RWPE2 (cell line): ENCODE results near the gene CLCA1.
"Not testable (repeated sequence)": the region's sequence is repeated elsewhere in the genome, so short reads cannot be mapped to it uniquely, and the experiment has no call there.

Source experiments
- ATAC-seq: fragments of 200-7000 bp; cut with Tn5 transposase; 3 replicates; pipeline ENCODE4 v1.9.1; 2021; ENCODE audit warnings: low read depth
- DNase-seq: peaks from one replicate; pipeline ENCODE4 v3.0.0-alpha.2; 2020; ENCODE audit warnings: low spot score
- H3K27ac ChIP-seq: fragments of 450-650 bp; 2 replicates; pipeline ENCODE4 v1.5.1; 2017; ENCODE audit warnings: mild to moderate bottlenecking; ENCODE audit not compliant: poor library complexity, severe bottlenecking
- H3K27me3 ChIP-seq: fragments of 250-450 bp; sonication (Bioruptor Pico); 2 replicates; pipeline ENCODE4 v1.5.1; 2021; ENCODE audit warnings: mild to moderate bottlenecking, moderate library complexity; ENCODE audit not compliant: insufficient read depth, poor library complexity, severe bottlenecking
- H3K36me3 ChIP-seq: fragments of 250-450 bp; sonication (Bioruptor Pico); 2 replicates; pipeline ENCODE4 v1.5.1; 2020; ENCODE audit warnings: low read depth, mild to moderate bottlenecking, moderate library complexity
- H3K4me1 ChIP-seq: fragments of 250-450 bp; sonication (Bioruptor Pico); 2 replicates; pipeline ENCODE4 v1.5.1; 2021; ENCODE audit warnings: mild to moderate bottlenecking, moderate library complexity; ENCODE audit not compliant: insufficient read depth, poor library complexity, severe bottlenecking
- H3K4me3 ChIP-seq: fragments of 250-450 bp; sonication (Bioruptor Pico); 2 replicates; pipeline ENCODE4 v1.5.1; 2021; ENCODE audit warnings: mild to moderate bottlenecking, moderate library complexity; ENCODE audit not compliant: severe bottlenecking
- H3K9me3 ChIP-seq: fragments of 250-450 bp; sonication (Bioruptor Pico); 2 replicates; pipeline ENCODE4 v1.5.1; 2021; ENCODE audit warnings: mild to moderate bottlenecking, moderate library complexity; ENCODE audit not compliant: severe bottlenecking
- TF ChIP-seq, protein P1 (sequence below): fragments of 450-650 bp; IDR thresholded peaks from one replicate; pipeline ENCODE4 v1.5.1; 2017; ENCODE audit warnings: mild to moderate bottlenecking, moderate library complexity; ENCODE audit not compliant: poor library complexity, severe bottlenecking

CLCA1 gene

DNA sequence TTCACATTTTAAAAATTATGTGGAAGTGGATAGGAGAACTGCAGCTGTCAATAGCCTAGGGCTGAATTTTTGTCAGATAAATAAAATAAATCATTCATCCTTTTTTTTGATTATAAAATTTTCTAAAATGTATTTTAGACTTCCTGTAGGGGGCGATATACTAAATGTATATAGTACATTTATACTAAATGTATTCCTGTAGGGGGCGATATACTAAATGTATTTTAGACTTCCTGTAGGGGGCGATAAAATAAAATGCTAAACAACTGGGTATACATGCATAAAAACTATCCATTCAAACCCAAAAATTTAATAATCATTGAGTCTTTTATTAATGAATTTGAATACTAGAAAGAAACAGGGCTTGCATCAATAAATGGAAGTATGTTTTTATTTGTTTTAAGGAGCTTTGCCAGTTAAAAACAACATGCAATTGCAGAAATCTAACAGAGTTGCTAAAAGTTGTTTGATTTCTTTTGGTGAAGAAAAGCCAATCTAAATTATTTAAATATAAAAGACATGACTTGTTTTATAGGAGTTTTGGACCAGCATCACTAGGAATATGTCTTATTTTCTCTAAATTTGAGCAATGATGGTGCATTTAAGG, 31.4 kb downstream of the CLCA1 start:
- Histone ChIP-seq H3K9me3 (no peaks in the 10 kb centered on the region), H3K27me3 (no peaks in the 10 kb centered on the region), H3K4me1 (peaks cover 5% of the 10 kb centered on the region), H3K4me3 (no peak overlapping the region), H3K36me3 (no peaks in the 10 kb centered on the region), H3K27ac (no peak overlapping the region)
- ATAC-seq (no peak), DNase-seq (no peak)
- TF ChIP-seq, protein P1, sequence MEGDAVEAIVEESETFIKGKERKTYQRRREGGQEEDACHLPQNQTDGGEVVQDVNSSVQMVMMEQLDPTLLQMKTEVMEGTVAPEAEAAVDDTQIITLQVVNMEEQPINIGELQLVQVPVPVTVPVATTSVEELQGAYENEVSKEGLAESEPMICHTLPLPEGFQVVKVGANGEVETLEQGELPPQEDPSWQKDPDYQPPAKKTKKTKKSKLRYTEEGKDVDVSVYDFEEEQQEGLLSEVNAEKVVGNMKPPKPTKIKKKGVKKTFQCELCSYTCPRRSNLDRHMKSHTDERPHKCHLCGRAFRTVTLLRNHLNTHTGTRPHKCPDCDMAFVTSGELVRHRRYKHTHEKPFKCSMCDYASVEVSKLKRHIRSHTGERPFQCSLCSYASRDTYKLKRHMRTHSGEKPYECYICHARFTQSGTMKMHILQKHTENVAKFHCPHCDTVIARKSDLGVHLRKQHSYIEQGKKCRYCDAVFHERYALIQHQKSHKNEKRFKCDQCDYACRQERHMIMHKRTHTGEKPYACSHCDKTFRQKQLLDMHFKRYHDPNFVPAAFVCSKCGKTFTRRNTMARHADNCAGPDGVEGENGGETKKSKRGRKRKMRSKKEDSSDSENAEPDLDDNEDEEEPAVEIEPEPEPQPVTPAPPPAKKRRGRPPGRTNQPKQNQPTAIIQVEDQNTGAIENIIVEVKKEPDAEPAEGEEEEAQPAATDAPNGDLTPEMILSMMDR, result peak; percentile 88

DNA sequence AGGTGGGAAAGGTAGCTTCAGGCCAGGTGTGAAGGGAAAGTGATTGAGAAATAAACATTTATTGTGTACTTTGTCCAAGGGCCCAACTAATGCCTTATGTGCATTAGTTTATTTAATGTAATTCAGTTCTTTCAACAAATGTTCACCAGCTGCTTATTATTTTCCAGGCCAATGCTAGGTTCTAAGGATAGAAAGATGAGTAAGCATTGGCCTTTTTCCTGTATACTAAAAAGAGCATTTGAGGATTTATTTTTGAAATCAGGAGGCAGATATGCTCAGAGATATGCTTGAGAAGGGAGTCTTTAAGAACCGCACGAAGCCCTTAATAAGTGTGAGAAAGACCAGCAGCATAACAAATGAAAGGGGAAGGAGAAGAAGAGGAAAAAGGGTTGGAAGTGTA, 32.0 kb downstream of the CLCA1 start:
- TF ChIP-seq, protein P1, result no peak
- no peak for DNase-seq
- H3K4me1 ChIP-seq, result peaks cover 5% of the 10 kb centered on the region
- no peak overlapping the region for H3K27ac ChIP-seq
- no peaks in the 10 kb centered on the region for H3K27me3 ChIP-seq
- H3K4me3 ChIP-seq, result no peak overlapping the region
- no peaks in the 10 kb centered on the region for H3K9me3 ChIP-seq
- H3K36me3 ChIP-seq, result no peaks in the 10 kb centered on the region
- no peak for ATAC-seq

- peak; percentile 59 for ATAC-seq
- Histone ChIP-seq H3K4me3 (peak overlapping the region; percentile 31), H3K27ac (peak overlapping the region; percentile 30)
- TF ChIP-seq, protein P1, result peak; percentile 76
- not testable (repeated sequence) for H3K9me3 ChIP-seq, H3K4me1 ChIP-seq, H3K36me3 ChIP-seq, H3K27me3 ChIP-seq, DNase-seq
Measured at GRCh38 chr1:86502125-86502646, 33.5 kb downstream of the CLCA1 start.

- Histone ChIP-seq H3K4me3 (peak overlapping the region; percentile 31), H3K27me3 (no peaks in the 10 kb centered on the region), H3K4me1 (peaks cover 5% of the 10 kb centered on the region), H3K36me3 (no peaks in the 10 kb centered on the region), H3K9me3 (no peaks in the 10 kb centered on the region), H3K27ac (peak overlapping the region; percentile 30)
- TF ChIP-seq, protein P1, result peak; percentile 60
- ATAC-seq (peak; percentile 95), DNase-seq (peak; percentile 76)
Measured at GRCh38 chr1:86502721-86503405, 34.1 kb downstream of the CLCA1 start.
